ENCODE measurements around the gene ZNHIT1. TPM values are rescaled to one million over a fixed set of nuclear protein-coding genes. Genes with fewer than 3 reads are reported as not detected.
A peak's percentile ranks its signal among the peaks of the same experiment; 100 is the strongest.

The ZNHIT1 gene
- total and polyA plus RNA-seq, 2 of the 8 experiments (the other 6 are each of a cell fraction or from before 2014, with no cell fraction given) = 38.2 to 61.7 TPM

- Histone ChIP-seq H3K79me2 (ENCODE audit: control insufficient read depth in 1 of 2, insufficient read depth in 2 of 2, low read length in 2 of 2) (no peaks in the 10 kb centered on the region), H3K56ac (replicated peaks; ENCODE audit: insufficient read length, low read depth, low read length) (no peak overlapping the region), H4K91ac (replicated peaks; ENCODE audit: insufficient read length, low read length) (no peak overlapping the region), H3K23me2 (ENCODE audit: low read depth, low read length) (peaks cover 4% of the 10 kb centered on the region; the same call in 1 of the 2 replicates), H3K4me3 (ENCODE audit: extremely low read depth in 1 of 4, insufficient read depth in 2 of 4, low read depth in 3 of 4, low read length in 4 of 4) (no peak overlapping the region), H2AK5ac (ENCODE audit: low read depth, low read length) (no peak overlapping the region), H3K9ac (replicated peaks in 1 of 4; ENCODE audit: extremely low read depth in 1 of 4, low read depth in 3 of 4, low read length in 3 of 4) (no peak overlapping the region), H2BK12ac (ENCODE audit: low read depth, low read length) (no peak overlapping the region), H3K4me1 (replicated peaks in 1 of 4; ENCODE audit: control insufficient read depth in 3 of 4, insufficient read depth in 4 of 4, low read length in 3 of 4) (peaks cover 0 to 10% (median 5%) of the 10 kb centered on the region in 4 experiments; a peak in 4 of 7 replicates), H4K8ac (ENCODE audit: extremely low read depth, insufficient read depth, low read length) (no peak overlapping the region; the same call in 1 of the 2 replicates), H4K5ac (ENCODE audit: insufficient read length, low read depth, low read length) (no peak overlapping the region), H3K27ac (ENCODE audit: low read depth, low read length) (no peak overlapping the region), H3K14ac (ENCODE audit: insufficient read length) (no peak overlapping the region), H3K9me3 (ENCODE audit: insufficient read depth in 2 of 2, low read depth in 1 of 2, low read length in 1 of 2) (no peaks in the 10 kb centered on the region), H3K27me3 (replicated peaks in 1 of 4; ENCODE audit: control insufficient read depth in 3 of 4, extremely low read depth in 1 of 4, insufficient read depth in 3 of 4, low read length in 3 of 4) (no peaks in the 10 kb centered on the region), H3K79me1 (ENCODE audit: low read depth, low read length) (no peaks in the 10 kb centered on the region), H3K4ac (replicated peaks; ENCODE audit: insufficient read length, low read depth, low read length) (no peak overlapping the region), H3K4me2 (ENCODE audit: insufficient read depth in 1 of 2, low read depth in 2 of 2, low read length in 2 of 2) (no peak overlapping the region), H2BK20ac (ENCODE audit: low read length) (no peak overlapping the region), H2BK15ac (ENCODE audit: low read length) (no peak overlapping the region), H2AFZ (ENCODE audit: low read length) (no peak overlapping the region), H4K20me1 (replicated peaks in 1 of 2; ENCODE audit: control insufficient read depth in 1 of 2, insufficient read depth in 2 of 2, low read length in 2 of 2) (peaks cover 0 to 2% of the 10 kb centered on the region in 2 experiments), H2BK120ac (replicated peaks; ENCODE audit: low read depth, low read length) (no peak overlapping the region), H3K36me3 (ENCODE audit: control insufficient read depth in 2 of 4, insufficient read depth in 4 of 4, low read length in 3 of 4) (peaks cover 0 to 4% (median 0%) of the 10 kb centered on the region in 4 experiments; a peak in 3 of 8 replicates), H3K23ac (ENCODE audit: insufficient read length) (no peak overlapping the region), H3K18ac (ENCODE audit: extremely low read depth, low read length) (no peak overlapping the region), H2BK5ac (ENCODE audit: low read depth, low read length) (no peak overlapping the region)
- FAIRE-seq (no peak), DNase-seq (ENCODE audit: low read depth in 1 of 2, low spot score in 2 of 2) (no peak)
- ChIA-PET CTCF (ENCODE audit: partially characterized antibody) (interaction anchor here (0.7 to 9.0 kb wide), 8 partner anchors 8 to 104 kb away, joined by 3 to 79 read pairs (median 4); partner anchors contain the start of genes FIS1 and MOGAT3), POLR2A (ENCODE audit: partially characterized antibody) (interaction anchor here (0.9 to 1.8 kb wide), 6 partner anchors 12 to 84 kb away, joined by 3 to 6 read pairs (median 4); partner anchors contain the start of gene MOGAT3)
- TF ChIP-seq, protein P1, sequence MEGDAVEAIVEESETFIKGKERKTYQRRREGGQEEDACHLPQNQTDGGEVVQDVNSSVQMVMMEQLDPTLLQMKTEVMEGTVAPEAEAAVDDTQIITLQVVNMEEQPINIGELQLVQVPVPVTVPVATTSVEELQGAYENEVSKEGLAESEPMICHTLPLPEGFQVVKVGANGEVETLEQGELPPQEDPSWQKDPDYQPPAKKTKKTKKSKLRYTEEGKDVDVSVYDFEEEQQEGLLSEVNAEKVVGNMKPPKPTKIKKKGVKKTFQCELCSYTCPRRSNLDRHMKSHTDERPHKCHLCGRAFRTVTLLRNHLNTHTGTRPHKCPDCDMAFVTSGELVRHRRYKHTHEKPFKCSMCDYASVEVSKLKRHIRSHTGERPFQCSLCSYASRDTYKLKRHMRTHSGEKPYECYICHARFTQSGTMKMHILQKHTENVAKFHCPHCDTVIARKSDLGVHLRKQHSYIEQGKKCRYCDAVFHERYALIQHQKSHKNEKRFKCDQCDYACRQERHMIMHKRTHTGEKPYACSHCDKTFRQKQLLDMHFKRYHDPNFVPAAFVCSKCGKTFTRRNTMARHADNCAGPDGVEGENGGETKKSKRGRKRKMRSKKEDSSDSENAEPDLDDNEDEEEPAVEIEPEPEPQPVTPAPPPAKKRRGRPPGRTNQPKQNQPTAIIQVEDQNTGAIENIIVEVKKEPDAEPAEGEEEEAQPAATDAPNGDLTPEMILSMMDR (IDR thresholded peaks at IDR 0.05; ENCODE audit: control extremely low read depth in 1 of 3, insufficient read depth in 1 of 3, low read depth in 1 of 3, low read length in 3 of 3) = peak; percentile 9 to 32 (median 22); a peak in 3 of 4 replicates
- TF ChIP-seq SIX5 (IDR thresholded peaks at IDR 0.05; ENCODE audit: low read depth, low read length) = no peak
- 87% methylated on average over 7 of the region's 8 CpGs; no CpG with 5 or more reads in 1 of the 2 experiments for WGBS, 2 experiments (ENCODE audit: extremely low coverage in 1 of 2, insufficient coverage in 1 of 2, insufficient read length in 1 of 2, insufficient replicate concordance in 2 of 2, low coverage in 1 of 2, low lambda C conversion rate in 2 of 2, missing lambda C conversion rate in 1 of 2)
Observed at GRCh38 chr7:101212014-101212413, 6.0 kb upstream of the ZNHIT1 start.
